Nucleus accumbens (tissue), 56 donors: Measurements from ENCODE around the gene MFSD8.
"Not testable (repeated sequence)": the region's sequence is repeated elsewhere in the genome, so short reads cannot be mapped to it uniquely, and the experiment has no call there.

Source experiments
- DNase-seq, 56 donors: peaks; one replicate each; lab custom pipeline; 2025; lab: John Stamatoyannopoulos, UW

MFSD8 gene

GRCh38 chr4:127965062-127965802 lies at the start of gene MFSD8, which contains the start of gene ABHD18:
Gene MFSD8, minus strand, starts transcription at chr4:127965173. Its CDS starts 40 bp downstream, at chr4:127965133.
Gene ABHD18, plus strand, starts transcription at chr4:127965406. Its CDS starts 17,550 bp downstream, at chr4:127982956.
- peak; percentile 59 to 97 (median 89) for DNase-seq

- DNase-seq, result no peak
Observed at GRCh38 chr4:128009428-128009827, 44.5 kb upstream of the MFSD8 start.

GRCh38 chr4:128006592-128006991 lies 41.6 kb upstream of the MFSD8 start:
- DNase-seq, result no peak

GRCh38 chr4:127997534-127998388 lies 32.8 kb upstream of the MFSD8 start:
- peak in 8 of 56 donors; percentile 1 to 46 (median 14) for DNase-seq

GRCh38 chr4:127996521-127996920 lies 31.5 kb upstream of the MFSD8 start:
- DNase-seq, result not testable (repeated sequence)

GRCh38 chr4:127995776-127996175 lies 30.8 kb upstream of the MFSD8 start:
- no peak for DNase-seq

GRCh38 chr4:127993151-127993550 lies 28.2 kb upstream of the MFSD8 start:
- no peak for DNase-seq

- DNase-seq, result no peak
Observed at GRCh38 chr4:127988638-127989037, 23.7 kb upstream of the MFSD8 start.

GRCh38 chr4:127985989-127986388 lies 21.0 kb upstream of the MFSD8 start:
- DNase-seq, result no peak

GRCh38 chr4:127982445-127982844 lies 17.5 kb upstream of the MFSD8 start:
- DNase-seq, result no peak

- no peak for DNase-seq
Observed at GRCh38 chr4:127978930-127979329, 14.0 kb upstream of the MFSD8 start.

- no peak for DNase-seq
Observed at GRCh38 chr4:127975121-127975770, 10.3 kb upstream of the MFSD8 start.

GRCh38 chr4:127970925-127971324 lies 6.0 kb upstream of the MFSD8 start:
- not testable (repeated sequence) for DNase-seq

GRCh38 chr4:127968586-127968985 lies 3.6 kb upstream of the MFSD8 start:
- no peak for DNase-seq

GRCh38 chr4:127967141-127967775 lies 2.3 kb upstream of the MFSD8 start:
- no peak for DNase-seq

GRCh38 chr4:127965803-127966175 lies 816 bp upstream of the MFSD8 start:
- peak in 52 of 56 donors; percentile 6 to 86 (median 58) for DNase-seq

GRCh38 chr4:127964426-127965061 lies 429 bp downstream of the MFSD8 start:
- DNase-seq, result peak in 11 of 56 donors; percentile 5 to 70 (median 51)

- DNase-seq, result not testable (repeated sequence)
Observed at GRCh38 chr4:127963633-127964398, 1.2 kb downstream of the MFSD8 start.

- DNase-seq, result no peak
Observed at GRCh38 chr4:127959794-127960193, 5.2 kb downstream of the MFSD8 start.
